Metanephros (tissue), 1 donor: ENCODE data around the gene PEX11G. TPM values are rescaled to one million over a fixed set of nuclear protein-coding genes. Genes with fewer than 3 reads are reported as not detected.

Experiments used
- total RNA-seq: library from RNA; depleted of rRNA; stranded (reverse); fragments of >200 nt; gene quantifications from one replicate; pipeline ENCODE4 v1.2.3, GENCODE V29; 2014

PEX11G gene
- 4.7 TPM for total RNA-seq

GRCh38 chr19:7488736-7489353, at the start of gene PEX11G:
TSS of gene PEX11G (minus strand) at chr19:7489035. CDS start at chr19:7489010, 25 bp downstream.

DNA sequence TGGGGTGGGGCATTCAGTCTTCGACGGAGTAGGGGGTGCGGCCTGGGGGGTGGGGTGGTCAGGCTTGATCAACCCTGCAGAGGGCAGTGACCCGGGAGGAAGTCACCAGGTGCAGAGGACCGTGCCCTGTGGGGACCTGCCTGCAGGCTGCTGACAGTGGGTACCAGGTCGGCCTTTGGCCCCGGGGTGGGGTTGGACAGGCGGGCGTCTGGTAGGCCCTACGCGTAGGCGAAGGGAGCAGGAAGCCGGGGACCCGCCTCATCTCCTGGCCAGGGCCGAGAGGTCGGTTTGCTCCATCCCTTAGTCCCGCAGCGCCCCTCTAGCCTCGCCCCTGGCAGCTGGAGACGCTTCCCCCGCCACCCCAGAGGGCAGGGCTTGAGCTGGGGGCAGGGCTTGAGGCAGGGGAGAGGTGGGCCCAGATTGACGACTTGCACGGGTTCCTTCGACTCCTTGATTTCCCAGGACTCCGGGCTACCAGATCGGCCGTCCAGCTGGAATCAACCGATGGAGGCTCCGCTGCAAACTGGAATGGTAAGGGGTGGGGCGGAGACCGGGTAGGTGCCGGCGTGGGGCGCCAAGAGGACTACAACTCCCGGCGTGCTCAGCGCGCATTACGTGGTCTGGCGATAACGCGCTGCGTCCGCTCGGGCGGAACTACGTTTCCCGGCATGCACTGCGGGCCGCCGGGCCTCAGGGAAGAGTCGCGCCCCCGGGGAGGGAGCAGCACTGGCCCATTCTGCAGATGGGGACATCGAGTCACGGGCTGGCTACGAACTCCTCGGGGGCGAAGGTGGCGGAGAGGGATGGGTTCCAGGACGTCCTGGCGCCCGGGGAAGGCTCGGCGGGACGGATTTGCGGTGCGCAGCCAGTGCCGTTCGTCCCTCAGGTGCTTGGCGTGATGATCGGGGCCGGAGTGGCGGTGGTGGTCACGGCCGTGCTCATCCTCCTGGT, 46.5 kb upstream of the PEX11G start, which contains the start of gene PNPLA6:
PNPLA6 (plus strand) TSS at position 671 of the 951 bp plus-strand sequence; CDS start at position 743, 72 bp downstream.

DNA sequence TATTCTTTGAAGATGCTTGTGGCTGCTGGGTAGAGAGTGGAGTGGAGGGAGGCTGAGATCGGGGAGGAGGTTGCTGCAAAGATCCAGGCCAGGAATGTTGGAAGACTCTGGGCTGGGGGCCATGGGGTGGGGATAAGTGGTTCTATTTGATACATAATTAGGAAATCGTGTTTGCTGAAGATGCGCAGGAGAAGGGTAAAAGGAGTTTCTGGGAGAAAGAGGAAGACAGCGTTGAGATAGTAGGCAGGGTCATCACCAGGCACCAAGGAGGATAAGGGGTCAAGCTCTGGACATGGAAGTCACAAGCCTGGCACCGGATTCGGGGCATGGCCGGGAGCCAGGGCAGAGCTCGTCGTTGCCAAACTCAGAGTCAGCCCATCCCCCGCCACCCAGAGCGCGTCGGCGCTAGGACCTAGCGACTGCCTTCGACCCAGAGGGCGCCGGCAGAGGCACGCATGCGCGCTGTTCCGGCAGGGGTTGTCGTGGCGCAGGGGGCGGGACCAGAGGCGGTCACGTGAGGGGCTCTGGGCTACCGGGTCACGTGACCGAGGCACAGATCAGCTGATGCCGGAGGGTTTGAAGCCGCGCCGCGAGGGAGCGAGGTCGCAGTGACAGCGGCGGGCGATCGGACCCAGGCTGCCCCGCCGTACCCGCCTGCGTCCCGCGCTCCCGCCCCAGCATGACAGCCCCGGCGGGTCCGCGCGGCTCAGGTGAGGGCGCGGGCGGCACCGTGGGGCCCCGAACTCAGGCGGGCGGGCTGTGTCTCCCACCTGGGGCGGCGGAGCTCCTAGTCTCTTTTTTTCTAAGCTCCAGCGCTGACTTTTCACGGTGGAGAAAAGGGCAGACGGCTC, 33.5 kb upstream of the PEX11G start, which contains the start of gene MCOLN1:
MCOLN1 (plus strand) TSS at position 553 of the 851 bp plus-strand sequence; CDS start at position 680, 127 bp downstream.

GRCh38 chr19:7515645-7516151, 26.9 kb upstream of the PEX11G start, which contains the start of gene ZNF358:
TSS of gene ZNF358 (plus strand) at chr19:7516103. CDS start at chr19:7519243, 3,140 bp downstream.

Other genes starting within 250 kb of the PEX11G start
- gene INSR, start 194.6 kb downstream of the PEX11G start, total RNA-seq, result 85.7 TPM
- 38.8 TPM for gene ARHGEF18, start 140.1 kb downstream of the PEX11G start, total RNA-seq
- 34.9 TPM for gene ZNF358, start 27.1 kb upstream of the PEX11G start, total RNA-seq
- gene MCOLN1, start 33.6 kb upstream of the PEX11G start, total RNA-seq, result 21.1 TPM
- 52.2 TPM for gene PNPLA6, start 46.7 kb upstream of the PEX11G start, total RNA-seq
- gene CAMSAP3, start 106.8 kb upstream of the PEX11G start, total RNA-seq, result 13.0 TPM
- 61.0 TPM for gene XAB2, start 140.5 kb upstream of the PEX11G start, total RNA-seq
- gene PET100, start 140.8 kb upstream of the PEX11G start, total RNA-seq, result 22.0 TPM
- gene PCP2, start 144.7 kb upstream of the PEX11G start, total RNA-seq, result not detected
- 55.6 TPM for gene STXBP2, start 148.1 kb upstream of the PEX11G start, total RNA-seq
- gene RETN, start 180.0 kb upstream of the PEX11G start, total RNA-seq, result 6.5 TPM
- 0.64 TPM for gene MCEMP1, start 188.1 kb upstream of the PEX11G start, total RNA-seq
- gene TRAPPC5, start 191.8 kb upstream of the PEX11G start, total RNA-seq, result 66.3 TPM
- 0.23 TPM for gene FCER2, start 213.1 kb upstream of the PEX11G start, total RNA-seq
- 0.29 TPM for gene CLEC4G, start 243.1 kb upstream of the PEX11G start, total RNA-seq